ENCODE measurements around the gene PDCD2L.

PDCD2L gene

GRCh38 chr19:34474233-34474989, 70.2 kb downstream of the PDCD2L start:
- no peak for DNase-seq

DNA sequence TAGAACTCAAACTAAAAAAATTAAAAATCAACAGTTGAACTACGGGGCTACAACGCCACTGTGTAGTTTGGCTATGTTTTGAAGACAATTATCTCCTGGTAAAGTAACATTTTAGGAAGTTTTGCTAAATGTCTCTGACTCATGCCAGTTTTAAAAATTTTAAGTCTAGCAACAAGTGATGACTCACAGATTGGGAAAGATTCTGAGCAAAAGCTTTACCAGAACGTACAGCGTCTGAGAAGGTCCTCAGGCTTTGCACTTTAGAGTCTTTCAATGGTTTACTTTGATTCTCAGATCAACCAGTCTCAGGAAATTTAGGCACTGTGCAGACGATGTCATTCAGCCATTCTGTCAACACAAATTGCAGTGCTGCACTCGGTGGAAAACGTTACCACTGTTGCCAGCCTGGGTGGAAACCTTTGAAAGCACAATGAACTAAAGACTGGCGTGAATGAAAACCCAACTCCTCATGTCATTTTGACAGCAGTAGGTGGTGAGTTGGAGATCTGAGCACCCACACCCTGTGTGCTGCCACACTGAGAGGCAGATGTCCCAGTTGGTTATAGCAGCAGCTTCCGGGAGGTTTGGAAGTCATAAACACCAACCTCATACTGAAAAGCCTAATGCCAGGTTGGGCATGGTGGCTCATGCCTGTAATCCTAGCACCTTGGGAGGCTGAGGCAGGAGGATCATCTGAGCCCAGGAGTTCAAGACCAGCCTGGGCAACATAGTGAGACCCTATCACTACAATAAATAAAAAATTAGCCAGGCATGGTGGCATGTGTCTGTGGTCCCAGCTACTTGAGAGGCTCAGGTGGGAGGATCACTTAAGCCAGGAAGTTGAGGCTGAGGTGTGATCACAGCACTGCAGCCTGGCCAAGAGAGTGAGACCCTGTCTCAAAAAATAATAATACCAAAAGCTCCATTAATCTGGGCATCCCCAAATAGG, 71.1 kb downstream of the PDCD2L start:
- no peak for DNase-seq

Data from 8988T (cell line).